HG03196 (cell line): ENCODE results near the gene ERICH3.

ENCODE experiments used
- ATAC-seq: cut with Tn5 transposase; IDR thresholded peaks from one replicate; pipeline ENCODE4 v1.9.1; 2021; ENCODE audit not compliant: unreplicated experiment

Gene ERICH3

DNA sequence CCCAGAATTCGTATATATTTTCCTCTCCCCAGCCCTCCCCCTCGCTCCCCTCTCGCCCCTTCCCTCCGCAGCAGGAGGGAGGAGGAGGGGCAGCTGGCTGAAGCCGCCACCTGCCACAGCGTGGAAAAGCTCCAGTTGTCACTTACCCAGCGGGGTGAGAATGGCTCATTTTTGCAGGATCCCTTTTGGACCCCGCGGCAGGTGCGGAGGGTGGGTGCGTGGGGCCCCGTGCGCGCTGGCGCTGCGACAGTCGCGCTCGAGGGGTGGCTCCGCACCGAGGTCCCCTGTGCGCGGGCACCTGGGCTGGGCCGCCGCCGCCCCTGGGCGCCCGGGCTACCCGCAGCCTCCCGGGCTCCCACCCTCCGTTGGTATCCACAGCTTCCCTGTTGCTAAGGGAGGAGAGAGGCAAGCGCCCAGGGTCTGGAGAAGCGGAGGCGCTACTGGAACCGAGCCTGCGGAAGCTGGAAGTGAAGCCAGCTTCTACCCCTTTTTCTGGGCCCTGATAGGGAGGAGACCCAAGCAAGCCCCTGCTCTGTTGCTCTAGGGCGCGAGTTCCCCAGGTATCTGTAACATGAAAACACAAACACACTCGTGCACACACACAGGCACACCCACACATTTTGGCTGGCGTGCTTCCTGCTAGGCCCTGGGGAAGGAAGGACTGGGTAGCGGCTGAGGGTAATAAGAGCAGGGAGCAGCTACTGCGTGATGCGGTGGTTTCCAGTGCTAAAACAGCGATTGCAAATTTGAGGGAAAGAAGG lies at the start of gene ERICH3:
TSS of gene ERICH3 (minus strand) at position 442 of the 761 bp plus-strand sequence. CDS start at position 169, 273 bp downstream.
- no peak for ATAC-seq

- ATAC-seq = no peak
Observed at GRCh38 chr1:74717626-74718025, 44.0 kb upstream of the ERICH3 start.

- no peak for ATAC-seq
Observed at GRCh38 chr1:74716822-74717221, 43.2 kb upstream of the ERICH3 start.

DNA sequence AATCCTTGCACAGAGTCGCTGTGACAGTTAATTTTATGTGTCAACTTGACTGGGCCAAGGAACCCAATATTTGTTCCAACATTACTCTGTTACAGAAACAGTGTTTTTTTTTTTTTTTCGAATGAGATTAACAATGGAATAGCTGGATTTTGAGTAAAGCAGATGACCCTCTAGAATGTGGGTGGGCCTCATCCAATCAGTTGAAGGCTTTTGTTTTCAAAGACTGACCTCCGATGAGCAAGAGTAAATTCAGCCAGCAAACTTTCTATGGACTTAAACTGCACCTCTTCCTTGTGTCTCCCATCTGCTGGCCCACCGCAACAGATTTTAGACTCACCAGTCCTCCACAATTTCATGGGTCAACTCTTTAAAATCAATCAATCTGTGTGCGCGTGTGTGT lies 42.2 kb upstream of the ERICH3 start:
- no peak for ATAC-seq

DNA sequence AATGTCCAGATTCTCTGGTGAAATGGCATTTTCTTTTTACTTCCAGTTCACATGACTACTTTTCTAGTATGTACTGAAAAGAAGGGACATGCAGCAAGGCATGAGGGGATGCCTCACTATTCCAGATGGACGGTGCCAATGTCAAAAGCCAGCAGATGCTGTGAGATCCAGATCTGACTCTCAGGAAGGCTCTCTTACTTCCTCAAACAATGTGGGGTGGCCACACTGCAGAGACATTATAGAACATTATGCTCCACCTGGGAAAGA lies 41.6 kb upstream of the ERICH3 start:
- no peak for ATAC-seq

DNA sequence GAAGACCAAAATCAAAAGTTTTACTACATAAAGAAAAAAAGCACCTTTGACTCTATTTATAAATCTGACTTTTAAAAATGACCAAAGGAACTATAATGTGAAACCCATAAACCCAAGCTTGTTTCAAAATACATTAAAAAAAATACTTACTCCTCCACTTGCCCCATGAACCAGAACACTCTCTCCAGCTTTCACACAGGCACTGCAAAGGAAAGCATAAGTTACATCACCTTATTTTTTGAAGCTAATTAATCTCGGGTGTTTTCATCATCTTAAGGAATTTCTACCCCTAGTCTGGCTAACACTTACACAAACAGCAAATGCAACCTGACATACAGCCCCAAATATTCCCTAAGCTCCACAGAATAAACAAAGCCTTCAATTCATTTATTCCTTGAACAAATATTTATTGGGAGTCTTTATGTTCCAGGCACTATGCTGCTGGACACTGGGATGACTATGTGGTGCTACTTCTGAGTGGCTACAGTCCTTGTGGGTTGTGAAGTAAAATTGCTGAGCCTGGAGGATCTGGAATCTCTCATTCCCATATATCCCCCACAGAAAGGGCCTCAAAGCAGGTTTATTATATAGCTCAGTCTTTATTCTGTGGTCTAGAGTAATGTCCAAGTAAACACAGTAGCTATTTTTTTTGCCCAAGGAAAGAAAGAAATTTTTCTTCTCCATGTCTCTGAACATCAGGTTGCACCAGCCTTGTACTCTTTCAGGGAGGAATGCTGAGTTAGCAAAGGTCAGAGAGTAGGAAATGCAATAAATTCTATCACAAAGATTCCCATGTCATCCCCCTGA lies 41.0 kb upstream of the ERICH3 start:
- ATAC-seq = peak; percentile 54

- no peak for ATAC-seq
Observed at GRCh38 chr1:74713849-74714248, 40.3 kb upstream of the ERICH3 start.

- ATAC-seq = no peak
Observed at GRCh38 chr1:74712881-74713280, 39.3 kb upstream of the ERICH3 start.

- no peak for ATAC-seq
Observed at GRCh38 chr1:74703386-74704182, 30.0 kb upstream of the ERICH3 start.

GRCh38 chr1:74699331-74699730 lies 25.7 kb upstream of the ERICH3 start:
- no peak for ATAC-seq

DNA sequence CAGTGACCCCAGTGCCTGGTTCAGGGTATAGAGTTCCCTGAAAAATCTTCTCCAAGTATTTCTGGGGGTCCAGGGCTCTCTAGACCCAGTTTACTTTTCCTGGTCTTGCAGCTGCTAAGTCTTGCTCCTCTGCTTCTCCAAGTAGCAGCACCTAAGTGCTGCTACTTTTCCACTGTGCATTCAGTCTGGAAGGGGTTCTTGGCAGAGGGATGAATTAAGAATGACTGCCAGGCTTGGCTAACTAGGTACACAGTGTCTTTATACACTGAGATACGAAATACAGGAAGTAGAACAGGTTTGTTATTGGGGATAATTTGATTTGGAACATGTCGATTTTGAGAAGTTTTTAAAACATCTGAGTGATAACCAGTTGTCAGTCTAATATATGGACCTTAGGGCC lies 24.2 kb upstream of the ERICH3 start:
- ATAC-seq = no peak

GRCh38 chr1:74693473-74693872 lies 19.9 kb upstream of the ERICH3 start:
- no peak for ATAC-seq

- no peak for ATAC-seq
Observed at GRCh38 chr1:74690909-74691308, 17.3 kb upstream of the ERICH3 start.

GRCh38 chr1:74690364-74690696 lies 16.7 kb upstream of the ERICH3 start:
- ATAC-seq = no peak

DNA sequence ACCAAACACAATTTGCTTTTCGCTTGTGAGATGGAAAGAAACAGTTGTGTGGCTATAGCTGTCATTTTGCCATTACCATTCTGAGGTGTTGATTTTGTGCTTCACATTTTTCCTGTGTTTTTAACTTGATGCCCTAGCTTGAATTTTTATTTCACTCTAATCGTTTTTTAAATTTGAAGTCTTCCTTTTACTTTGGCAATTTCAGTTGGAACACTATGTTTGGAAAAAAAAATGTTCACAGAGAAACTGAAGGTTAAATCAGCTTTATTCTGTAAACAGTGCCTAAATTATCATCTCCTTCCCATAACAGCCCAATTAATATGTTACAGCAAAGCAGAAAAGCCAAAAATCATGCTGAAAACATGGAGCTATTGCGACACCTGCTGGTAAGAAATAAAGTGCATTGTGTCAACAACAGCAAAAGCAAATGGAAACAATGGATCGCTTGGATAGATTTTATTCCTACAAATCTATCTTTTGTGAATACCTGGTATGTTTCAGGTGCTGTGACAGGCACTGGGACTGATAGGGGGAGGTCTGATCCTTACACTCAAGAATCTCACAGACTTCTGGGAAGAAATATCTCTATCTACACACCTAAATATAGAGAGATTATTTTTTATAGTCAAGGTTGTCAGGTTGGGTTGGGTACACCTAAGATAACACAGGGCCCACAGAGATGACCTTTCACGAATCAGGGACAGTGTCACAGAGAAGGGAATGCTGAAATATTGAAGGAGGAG lies 16.2 kb upstream of the ERICH3 start:
- no peak for ATAC-seq

- ATAC-seq = no peak
Observed at GRCh38 chr1:74686928-74687327, 13.3 kb upstream of the ERICH3 start.

- ATAC-seq = no peak
Observed at GRCh38 chr1:74684301-74684700, 10.7 kb upstream of the ERICH3 start.

DNA sequence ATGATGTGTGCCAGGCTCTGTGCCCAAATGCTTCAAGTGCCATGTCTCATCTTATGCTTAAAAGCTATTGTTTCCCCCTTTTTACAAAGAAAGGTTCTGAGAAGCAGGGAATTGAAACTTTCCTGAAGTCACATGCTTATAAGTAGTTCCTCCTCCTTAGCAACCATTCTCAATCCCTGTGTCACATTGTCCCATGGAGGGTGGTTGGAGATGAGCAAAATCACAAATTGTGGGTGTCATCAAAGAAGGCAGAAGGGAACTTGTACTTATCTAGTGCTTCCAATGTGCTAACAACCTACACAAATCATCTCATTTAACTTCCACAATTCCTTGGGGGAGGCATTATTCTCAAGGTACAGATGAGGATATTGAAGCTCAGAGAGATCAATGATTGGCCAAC lies 10.1 kb upstream of the ERICH3 start:
- ATAC-seq = no peak

GRCh38 chr1:74681851-74682250 lies 8.3 kb upstream of the ERICH3 start:
- ATAC-seq = no peak

- peak; percentile 77 for ATAC-seq
Observed at GRCh38 chr1:74681449-74681848, 7.9 kb upstream of the ERICH3 start.

DNA sequence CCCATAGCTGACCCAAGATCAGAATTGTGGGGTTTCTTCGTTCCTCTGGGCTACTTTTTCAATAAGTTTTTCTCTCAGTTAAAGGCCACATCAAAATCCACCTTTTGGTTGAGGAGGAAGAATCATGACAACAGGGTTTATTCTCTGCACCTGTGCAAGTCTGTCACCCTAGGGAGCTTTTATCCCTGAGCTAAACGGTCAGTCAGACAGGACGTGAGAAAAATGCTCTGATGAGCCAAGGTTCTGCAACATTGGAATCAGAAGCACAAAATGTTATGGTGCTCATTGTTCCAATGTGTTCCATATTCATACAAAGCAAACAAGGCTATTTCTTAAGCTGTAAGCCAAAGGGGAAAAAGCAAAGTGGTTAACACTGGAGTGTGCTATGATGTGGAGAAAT lies 7.4 kb upstream of the ERICH3 start:
- no peak for ATAC-seq
